ENCODE data around the gene HS3ST3A1. TPM values are rescaled to one million over a fixed set of nuclear protein-coding genes. Genes with fewer than 3 reads are reported as not detected.

HS3ST3A1 gene
- total RNA-seq, 1 donor from 2014 or later: not detected

- no peaks in the 10 kb centered on the region for H3K27me3 Mint-ChIP-seq
- POLR2A ChIA-PET: no interaction called here
- H3K4me3 Mint-ChIP-seq: no peak overlapping the region
- TF ChIP-seq CTCF (IDR thresholded peaks at IDR 0.05): no peak
- no peaks in the 10 kb centered on the region for H3K9me3 Mint-ChIP-seq
- CTCF ChIA-PET: no interaction called here
- intact Hi-C loops (cut with micrococcal nuclease): no loop called here
- no peak overlapping the region for H3K27ac Mint-ChIP-seq
- no peaks in the 10 kb centered on the region for H3K4me1 Mint-ChIP-seq
- no peaks in the 10 kb centered on the region for H3K36me3 Mint-ChIP-seq (ENCODE audit: low read depth)
- no peak for DNase-seq
- ATAC-seq (ENCODE audit: low read depth): no peak
These were observed 88.7 kb downstream of the HS3ST3A1 start for GRCh38 chr17:13513039-13513405.

- intact Hi-C loops (cut with micrococcal nuclease): no loop called here
- no peaks in the 10 kb centered on the region for H3K9me3 Mint-ChIP-seq
- no peaks in the 10 kb centered on the region for H3K36me3 Mint-ChIP-seq (ENCODE audit: low read depth)
- ATAC-seq (ENCODE audit: low read depth) (no peak), DNase-seq (no peak)
- H3K27me3 Mint-ChIP-seq: no peaks in the 10 kb centered on the region
- ChIA-PET CTCF (no interaction called here), POLR2A (no interaction called here)
- TF ChIP-seq CTCF (IDR thresholded peaks at IDR 0.05): no peak
- no peaks in the 10 kb centered on the region for H3K4me1 Mint-ChIP-seq
- H3K27ac Mint-ChIP-seq: no peak overlapping the region
- H3K4me3 Mint-ChIP-seq: no peak overlapping the region
These were observed 91.7 kb downstream of the HS3ST3A1 start for GRCh38 chr17:13510062-13510461.

GRCh38 chr17:13509527-13509926 lies 92.2 kb downstream of the HS3ST3A1 start:
- Mint-ChIP-seq H3K9me3 (no peaks in the 10 kb centered on the region), H3K4me3 (no peak overlapping the region), H3K27ac (no peak overlapping the region), H3K4me1 (no peaks in the 10 kb centered on the region), H3K36me3 (ENCODE audit: low read depth) (no peaks in the 10 kb centered on the region), H3K27me3 (no peaks in the 10 kb centered on the region)
- ATAC-seq (ENCODE audit: low read depth) (no peak), DNase-seq (no peak)
- POLR2A ChIA-PET: no interaction called here
- intact Hi-C loops (cut with micrococcal nuclease): no loop called here
- no peak for TF ChIP-seq CTCF (IDR thresholded peaks at IDR 0.05)
- CTCF ChIA-PET: no interaction called here

GRCh38 chr17:13508896-13509295 lies 92.8 kb downstream of the HS3ST3A1 start:
- H3K36me3 Mint-ChIP-seq (ENCODE audit: low read depth): no peaks in the 10 kb centered on the region
- no peak overlapping the region for H3K27ac Mint-ChIP-seq
- TF ChIP-seq CTCF (IDR thresholded peaks at IDR 0.05): no peak
- ATAC-seq (ENCODE audit: low read depth): no peak
- intact Hi-C loops (cut with micrococcal nuclease): no loop called here
- CTCF ChIA-PET: no interaction called here
- H3K4me1 Mint-ChIP-seq: no peaks in the 10 kb centered on the region
- no peak overlapping the region for H3K4me3 Mint-ChIP-seq
- H3K27me3 Mint-ChIP-seq: no peaks in the 10 kb centered on the region
- POLR2A ChIA-PET: no interaction called here
- no peaks in the 10 kb centered on the region for H3K9me3 Mint-ChIP-seq
- no peak for DNase-seq

GRCh38 chr17:13503526-13503925 lies 98.2 kb downstream of the HS3ST3A1 start:
- Mint-ChIP-seq H3K4me3 (no peak overlapping the region), H3K4me1 (no peaks in the 10 kb centered on the region), H3K9me3 (peaks cover 2% of the 10 kb centered on the region), H3K36me3 (ENCODE audit: low read depth) (no peaks in the 10 kb centered on the region), H3K27ac (no peak overlapping the region), H3K27me3 (no peaks in the 10 kb centered on the region)
- intact Hi-C loops (cut with micrococcal nuclease): no loop called here
- POLR2A ChIA-PET: no interaction called here
- ATAC-seq (ENCODE audit: low read depth) (no peak), DNase-seq (no peak)
- no peak for TF ChIP-seq CTCF (IDR thresholded peaks at IDR 0.05)
- CTCF ChIA-PET: no interaction called here

Data from activated B cell treated with CpG ODN at 0.5 μM for 24 hours (primary cell).